ENCODE measurements around the gene GPC3. TPM values are rescaled to one million over a fixed set of nuclear protein-coding genes. Genes with fewer than 3 reads are reported as not detected.

The GPC3 gene
- total RNA-seq, 1 experiment from 2014 or later = 233 TPM

DNA sequence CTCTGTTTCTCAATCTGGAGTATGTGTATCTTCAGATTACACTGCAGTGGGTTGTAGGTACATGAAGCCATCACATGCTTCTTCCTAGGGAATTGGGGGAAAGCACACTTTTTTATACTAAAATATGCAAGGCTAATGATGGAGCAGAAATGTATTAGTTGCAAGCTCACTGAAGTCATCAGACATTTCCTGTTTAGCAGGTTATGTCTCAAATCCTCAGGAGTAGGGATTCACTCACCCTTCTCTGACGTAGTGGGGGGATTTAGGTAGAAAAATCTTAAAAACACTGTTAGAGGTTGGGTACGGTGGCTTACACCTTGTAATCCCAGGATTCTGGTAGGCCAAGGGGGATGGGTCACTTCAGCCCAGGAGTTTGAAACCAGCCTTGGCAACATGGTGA lies 441.7 kb downstream of the GPC3 start:
- POLR2A ChIA-PET = no interaction called here
- no peak for DNase-seq
- intact Hi-C loops (cut with micrococcal nuclease; ENCODE audit: unreplicated experiment) = no loop called here

DNA sequence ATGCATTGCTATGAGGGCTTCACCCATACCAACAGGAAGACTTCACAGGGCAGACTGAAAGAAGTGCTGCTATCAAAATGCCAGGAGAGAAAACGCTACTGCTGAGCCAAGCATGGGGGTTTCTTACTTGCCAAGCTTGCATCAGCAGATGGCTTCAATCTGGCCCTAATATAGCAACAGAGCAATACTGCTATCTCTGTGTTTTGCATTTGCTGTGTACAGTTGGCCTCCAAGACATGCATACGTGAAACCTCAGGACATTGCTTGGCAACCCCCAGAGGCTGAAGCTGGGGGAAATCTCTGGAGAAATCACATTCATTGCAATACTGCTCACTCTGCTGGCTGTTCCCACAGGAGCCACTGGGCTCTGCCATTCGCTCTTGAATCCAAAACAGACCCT lies 442.9 kb downstream of the GPC3 start:
- H3K4me1 Mint-ChIP-seq (ENCODE audit: low read depth, unreplicated experiment) = no peaks in the 10 kb centered on the region
- CTCF ChIA-PET = no interaction called here
- H3K27me3 ChIP-seq (replicated peaks; ENCODE audit: control insufficient read depth, insufficient read depth, low read length) = no peaks in the 10 kb centered on the region
- no peaks in the 10 kb centered on the region for H3K4me1 ChIP-seq
- intact Hi-C loops (cut with micrococcal nuclease; ENCODE audit: unreplicated experiment) = no loop called here
- no peaks in the 10 kb centered on the region for H3K9me3 ChIP-seq
- H3K9me3 Mint-ChIP-seq (ENCODE audit: unreplicated experiment) = no peaks in the 10 kb centered on the region
- no peak for DNase-seq
- BruUV-seq (replicated peaks) = no TSS peak
- no peak overlapping the region for H3K4me3 Mint-ChIP-seq (ENCODE audit: unreplicated experiment)
- no peaks in the 10 kb centered on the region for H3K27me3 Mint-ChIP-seq (ENCODE audit: insufficient read depth, unreplicated experiment)
- POLR2A ChIA-PET = no interaction called here
- H3K36me3 Mint-ChIP-seq (ENCODE audit: insufficient read depth, unreplicated experiment) = peaks cover 14% of the 10 kb centered on the region
- no peak overlapping the region for H3K4me3 ChIP-seq (ENCODE audit: low read depth, low read length)
- H3K36me3 ChIP-seq (ENCODE audit: control insufficient read depth, insufficient read depth, low read length) = no peaks in the 10 kb centered on the region; the same call in 1 of the 2 replicates
- TF ChIP-seq, protein P1, sequence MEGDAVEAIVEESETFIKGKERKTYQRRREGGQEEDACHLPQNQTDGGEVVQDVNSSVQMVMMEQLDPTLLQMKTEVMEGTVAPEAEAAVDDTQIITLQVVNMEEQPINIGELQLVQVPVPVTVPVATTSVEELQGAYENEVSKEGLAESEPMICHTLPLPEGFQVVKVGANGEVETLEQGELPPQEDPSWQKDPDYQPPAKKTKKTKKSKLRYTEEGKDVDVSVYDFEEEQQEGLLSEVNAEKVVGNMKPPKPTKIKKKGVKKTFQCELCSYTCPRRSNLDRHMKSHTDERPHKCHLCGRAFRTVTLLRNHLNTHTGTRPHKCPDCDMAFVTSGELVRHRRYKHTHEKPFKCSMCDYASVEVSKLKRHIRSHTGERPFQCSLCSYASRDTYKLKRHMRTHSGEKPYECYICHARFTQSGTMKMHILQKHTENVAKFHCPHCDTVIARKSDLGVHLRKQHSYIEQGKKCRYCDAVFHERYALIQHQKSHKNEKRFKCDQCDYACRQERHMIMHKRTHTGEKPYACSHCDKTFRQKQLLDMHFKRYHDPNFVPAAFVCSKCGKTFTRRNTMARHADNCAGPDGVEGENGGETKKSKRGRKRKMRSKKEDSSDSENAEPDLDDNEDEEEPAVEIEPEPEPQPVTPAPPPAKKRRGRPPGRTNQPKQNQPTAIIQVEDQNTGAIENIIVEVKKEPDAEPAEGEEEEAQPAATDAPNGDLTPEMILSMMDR (IDR thresholded peaks at IDR 0.05; ENCODE audit: insufficient read depth in 1 of 2, low read depth in 1 of 2, low read length in 1 of 2, severe bottlenecking in 1 of 2, unreplicated experiment in 1 of 2) = no peak
- no peak overlapping the region for H3K27ac Mint-ChIP-seq (ENCODE audit: unreplicated experiment)

More for the DNA sequence above, 441.7 kb downstream of the GPC3 start:
- no TSS peak for BruUV-seq (replicated peaks)
- CTCF ChIA-PET = no interaction called here
- TF ChIP-seq, protein P1 (IDR thresholded peaks at IDR 0.05; ENCODE audit: insufficient read depth in 1 of 2, low read depth in 1 of 2, low read length in 1 of 2, severe bottlenecking in 1 of 2, unreplicated experiment in 1 of 2) = no peak
- H3K4me3 ChIP-seq (ENCODE audit: low read depth, low read length) = no peak overlapping the region
- H3K4me1 Mint-ChIP-seq (ENCODE audit: low read depth, unreplicated experiment) = no peaks in the 10 kb centered on the region
- no peak overlapping the region for H3K4me3 Mint-ChIP-seq (ENCODE audit: unreplicated experiment)
- H3K9me3 Mint-ChIP-seq (ENCODE audit: unreplicated experiment) = no peaks in the 10 kb centered on the region
- H3K36me3 Mint-ChIP-seq (ENCODE audit: insufficient read depth, unreplicated experiment) = peaks cover 14% of the 10 kb centered on the region
- no peak overlapping the region for H3K27ac Mint-ChIP-seq (ENCODE audit: unreplicated experiment)
- H3K27me3 Mint-ChIP-seq (ENCODE audit: insufficient read depth, unreplicated experiment) = no peaks in the 10 kb centered on the region
- no peaks in the 10 kb centered on the region for H3K27me3 ChIP-seq (replicated peaks; ENCODE audit: control insufficient read depth, insufficient read depth, low read length)
- H3K36me3 ChIP-seq (ENCODE audit: control insufficient read depth, insufficient read depth, low read length) = no peaks in the 10 kb centered on the region; the same call in 1 of the 2 replicates
- no peaks in the 10 kb centered on the region for H3K4me1 ChIP-seq
- no peaks in the 10 kb centered on the region for H3K9me3 ChIP-seq

DNA sequence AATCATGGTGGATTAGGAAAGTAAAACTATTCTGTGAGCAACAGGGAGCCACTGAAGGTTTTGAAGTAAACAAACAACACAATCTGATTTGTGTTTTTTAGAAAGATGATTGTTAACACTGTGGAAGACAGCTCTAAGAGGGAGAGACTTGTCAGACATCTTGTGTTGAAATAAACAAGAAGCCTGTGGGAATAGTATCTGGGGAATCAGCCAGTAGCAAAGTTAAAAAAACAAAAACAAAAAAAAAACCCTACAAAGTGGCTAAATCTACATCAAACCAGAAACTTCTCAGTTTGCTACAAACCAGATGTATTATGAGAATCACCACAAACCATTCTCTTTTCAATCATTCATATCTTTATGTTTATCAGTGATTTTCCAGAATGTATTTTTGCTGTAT lies 444.4 kb downstream of the GPC3 start:
- DNase-seq = no peak
- Histone ChIP-seq H3K9me3 (no peaks in the 10 kb centered on the region), H3K27me3 (replicated peaks; ENCODE audit: control insufficient read depth, insufficient read depth, low read length) (no peaks in the 10 kb centered on the region), H3K4me1 (no peaks in the 10 kb centered on the region), H3K4me3 (ENCODE audit: low read depth, low read length) (no peak overlapping the region), H3K36me3 (ENCODE audit: control insufficient read depth, insufficient read depth, low read length) (no peaks in the 10 kb centered on the region; the same call in 1 of the 2 replicates)
- Mint-ChIP-seq H3K36me3 (ENCODE audit: insufficient read depth, unreplicated experiment) (peaks cover 14% of the 10 kb centered on the region), H3K27ac (ENCODE audit: unreplicated experiment) (no peak overlapping the region), H3K27me3 (ENCODE audit: insufficient read depth, unreplicated experiment) (no peaks in the 10 kb centered on the region), H3K4me1 (ENCODE audit: low read depth, unreplicated experiment) (no peaks in the 10 kb centered on the region), H3K9me3 (ENCODE audit: unreplicated experiment) (no peaks in the 10 kb centered on the region), H3K4me3 (ENCODE audit: unreplicated experiment) (no peak overlapping the region)
- ChIA-PET CTCF (no interaction called here), POLR2A (no interaction called here)
- BruUV-seq (replicated peaks) = no TSS peak
- TF ChIP-seq, protein P1 (IDR thresholded peaks at IDR 0.05; ENCODE audit: insufficient read depth in 1 of 2, low read depth in 1 of 2, low read length in 1 of 2, severe bottlenecking in 1 of 2, unreplicated experiment in 1 of 2) = no peak
- intact Hi-C loops (cut with micrococcal nuclease; ENCODE audit: unreplicated experiment) = no loop called here
